SH-SY5Y (cell line): ENCODE results near the gene WWOX.

ENCODE experiments used
- GATA2 ChIP-seq: IDR thresholded peaks from 2 replicates; pipeline ENCODE4 v1.6.1; 2011; ENCODE audit warnings: mild to moderate bottlenecking, low read depth, low read length
- GATA3 ChIP-seq: IDR thresholded peaks from 2 replicates; pipeline ENCODE4 v1.6.1; 2011; ENCODE audit warnings: low read depth, mild to moderate bottlenecking, low read length, moderate library complexity

WWOX gene

DNA sequence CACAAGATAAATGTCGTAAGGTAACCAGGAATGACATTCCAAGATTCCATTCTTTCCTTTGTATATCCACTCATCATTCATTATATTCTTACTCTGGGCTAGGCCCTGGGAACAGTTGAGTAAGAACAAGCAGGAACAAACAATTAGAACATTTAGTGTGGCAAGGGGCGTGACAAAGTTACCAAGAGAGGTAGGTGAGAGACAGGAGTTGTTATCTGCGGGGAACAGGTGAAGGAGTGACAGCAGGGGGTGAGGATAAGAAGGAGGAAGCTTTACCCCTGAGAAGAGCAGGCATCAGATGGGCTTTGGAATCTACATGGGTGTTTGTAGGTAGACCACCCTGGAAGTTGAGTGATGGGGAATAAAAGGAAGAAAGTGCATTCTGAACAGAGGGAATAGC lies 568.9 kb downstream of the WWOX start:
- TF ChIP-seq GATA2 (no peak), GATA3 (no peak)

DNA sequence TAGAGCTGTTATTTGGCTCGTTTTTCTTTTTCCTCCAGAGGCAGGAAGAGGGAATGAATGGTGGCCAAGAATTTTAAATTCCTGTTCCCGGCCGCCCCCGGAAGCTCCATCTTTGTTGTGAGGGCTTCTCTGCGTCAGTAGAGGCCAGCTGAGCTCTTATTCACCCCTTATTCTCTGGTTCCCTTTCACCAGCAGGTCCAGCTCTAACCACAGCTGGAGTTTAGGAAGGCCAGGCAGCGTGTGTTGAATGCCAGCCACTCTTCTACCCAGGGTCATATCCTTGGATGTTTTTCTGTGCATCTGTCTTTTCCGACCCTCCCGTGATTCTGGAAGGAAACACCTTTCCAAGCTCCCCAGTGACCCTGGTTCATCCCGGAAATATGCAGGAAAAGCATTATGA lies 570.5 kb downstream of the WWOX start:
- TF ChIP-seq GATA3 (no peak), GATA2 (no peak)

DNA sequence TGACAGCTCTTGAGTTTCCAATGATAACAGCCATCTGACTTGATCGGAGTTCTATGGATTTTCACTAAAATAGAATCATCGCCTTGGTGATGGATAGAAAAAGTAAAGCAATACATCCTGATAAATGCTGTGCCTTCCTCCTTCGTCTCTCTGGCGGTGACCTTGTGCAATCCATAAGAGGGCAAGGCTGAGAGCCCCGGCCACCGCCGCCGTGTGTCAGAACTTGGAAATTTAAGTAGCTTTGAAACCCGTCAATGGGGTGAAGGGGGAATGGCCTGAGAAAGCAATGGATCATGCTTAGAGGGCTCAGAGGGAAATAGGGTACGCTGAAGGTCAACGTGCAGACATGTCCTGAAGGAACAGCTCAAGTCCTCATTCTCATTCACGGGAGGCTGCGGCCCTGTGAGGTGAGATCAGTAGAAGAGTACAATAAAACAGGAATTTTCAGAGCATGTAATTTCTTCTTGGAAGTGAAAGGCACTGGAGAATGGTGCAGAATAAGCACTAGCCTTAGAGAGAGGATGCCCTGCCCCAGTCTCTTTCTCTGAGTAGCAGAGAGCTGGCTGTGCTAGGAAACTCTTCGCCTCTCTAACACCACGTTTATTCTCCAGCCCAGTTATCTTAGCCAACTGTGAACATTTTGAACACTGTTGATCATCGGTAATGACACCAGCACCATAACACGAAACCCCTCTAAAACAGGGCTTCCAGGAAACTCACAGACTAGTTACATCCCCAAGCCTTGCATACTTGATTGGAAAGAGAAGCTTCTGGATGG lies 573.5 kb downstream of the WWOX start:
- TF ChIP-seq GATA2: no peak
- TF ChIP-seq GATA3: no peak

DNA sequence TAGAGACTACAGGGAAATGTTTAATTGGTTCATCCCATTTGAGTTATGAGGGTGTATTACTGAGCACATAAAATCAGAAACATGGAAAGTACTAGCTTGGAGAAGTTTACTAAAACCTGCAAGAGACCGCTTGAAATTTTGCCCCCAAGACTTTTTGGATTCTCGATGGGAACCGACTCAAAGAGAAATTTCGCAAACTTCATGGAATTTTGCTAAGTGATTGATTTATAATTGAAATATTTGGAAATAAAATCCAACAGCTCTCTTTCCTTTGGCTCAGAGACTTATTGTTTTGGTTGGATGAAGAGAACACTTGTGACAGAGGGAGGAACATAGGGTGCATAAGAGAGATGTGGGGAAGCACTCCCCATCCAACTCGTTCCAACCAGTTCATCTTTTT lies 574.4 kb downstream of the WWOX start:
- TF ChIP-seq GATA2: no peak
- TF ChIP-seq GATA3: no peak

DNA sequence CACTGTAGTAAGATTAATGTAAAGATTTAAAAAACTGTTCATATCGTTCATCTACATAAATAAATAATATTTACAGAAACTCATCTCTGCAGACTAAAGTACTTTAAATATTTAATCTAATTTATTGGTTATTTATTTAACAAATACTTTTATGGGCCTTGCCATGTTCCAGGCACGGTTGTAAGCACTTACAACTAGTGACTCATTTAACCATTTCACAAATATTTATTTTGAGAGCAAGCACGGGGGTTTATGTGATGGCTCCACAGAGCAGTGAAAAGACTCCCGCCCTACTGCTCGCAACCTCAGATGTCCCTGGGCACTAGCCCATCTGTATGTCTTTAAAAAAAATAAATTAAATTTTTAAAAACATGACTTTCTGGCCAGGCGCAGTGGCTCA lies 575.9 kb downstream of the WWOX start:
- TF ChIP-seq GATA3 (no peak), GATA2 (no peak)

DNA sequence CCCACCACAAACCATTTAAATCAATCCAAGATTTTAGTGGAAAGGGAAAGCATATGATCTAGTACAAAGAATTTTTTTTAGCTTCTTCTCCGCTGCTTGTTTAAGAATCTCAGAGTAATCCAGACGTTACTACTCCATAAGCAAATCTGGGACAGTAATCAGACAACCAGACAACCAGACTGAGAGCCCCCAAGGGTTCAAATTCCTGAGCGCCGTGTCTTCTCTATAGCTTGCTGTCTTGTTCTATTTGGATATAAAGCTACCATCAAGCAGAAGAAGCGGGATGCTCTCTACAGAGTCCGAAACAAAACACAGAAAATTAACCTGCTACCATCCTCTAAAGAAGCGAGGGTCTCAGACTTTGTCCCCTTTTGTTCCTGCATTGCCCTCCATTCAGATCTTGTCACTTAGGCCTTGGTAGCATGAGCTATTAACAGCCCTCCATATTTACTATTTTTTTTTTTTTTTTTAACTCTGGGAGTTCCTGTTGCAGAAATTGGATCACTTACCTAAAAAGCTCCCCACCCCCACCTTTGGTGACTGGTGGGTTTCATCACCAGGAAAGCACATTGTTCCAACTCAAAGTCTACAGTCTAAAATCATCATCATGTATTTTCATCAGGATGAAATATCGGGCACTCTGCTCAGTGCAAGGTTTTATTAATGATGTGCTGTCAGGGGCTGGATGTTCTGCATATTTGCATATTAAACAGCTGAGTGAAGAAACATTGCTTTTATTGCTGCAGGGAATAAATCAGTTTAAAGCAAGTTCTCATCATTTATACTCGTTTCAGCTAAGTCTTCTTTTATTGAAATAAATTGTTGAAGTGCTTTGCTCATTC lies 576.7 kb downstream of the WWOX start:
- TF ChIP-seq GATA2 (no peak), GATA3 (no peak)

DNA sequence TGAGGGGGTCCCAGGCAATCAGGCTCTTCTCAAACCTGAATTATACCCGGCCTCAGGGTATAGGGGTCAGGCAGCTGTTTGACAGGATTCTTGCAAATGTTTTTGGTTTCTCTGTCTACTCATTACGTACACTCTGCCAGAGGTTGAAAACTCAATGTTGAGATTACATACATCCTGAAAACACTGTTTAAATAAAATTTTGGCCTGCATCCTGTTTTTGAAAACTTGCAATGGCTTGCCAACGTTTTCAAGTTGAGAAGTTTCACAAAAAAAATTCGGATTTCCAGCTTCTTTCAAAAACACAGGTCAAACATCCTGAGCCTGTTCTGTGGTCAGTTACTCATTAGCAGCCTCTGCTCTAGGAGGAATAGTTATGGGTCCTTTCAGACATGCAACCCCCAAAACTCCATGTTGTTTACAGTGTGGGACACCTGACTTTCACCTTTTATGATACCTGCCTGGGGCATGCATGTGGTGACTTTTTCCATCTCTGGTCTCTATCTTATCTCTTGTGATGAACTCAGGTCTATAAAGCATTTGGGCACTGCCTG lies 577.8 kb downstream of the WWOX start:
- TF ChIP-seq GATA3 (no peak), GATA2 (no peak)

DNA sequence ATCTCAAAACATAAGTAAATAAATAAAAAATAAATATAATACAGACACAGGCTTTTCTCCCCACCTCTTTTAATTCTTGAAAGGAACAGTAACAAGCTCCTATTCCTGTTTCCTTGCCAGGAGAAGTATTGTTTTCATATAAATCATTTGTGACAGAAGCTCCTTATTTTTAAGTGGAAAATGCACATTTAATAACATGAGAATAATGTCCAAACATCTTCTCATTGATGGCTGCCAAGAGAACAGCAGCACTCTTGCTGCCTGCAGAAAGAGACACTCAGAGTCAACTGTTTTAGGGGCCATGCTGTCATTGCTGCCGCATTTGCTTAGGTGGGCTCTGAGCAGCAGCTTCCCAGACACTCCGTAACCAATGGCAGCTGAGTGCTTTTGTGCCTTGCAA lies 580.1 kb downstream of the WWOX start:
- TF ChIP-seq GATA2 (no peak), GATA3 (no peak)

DNA sequence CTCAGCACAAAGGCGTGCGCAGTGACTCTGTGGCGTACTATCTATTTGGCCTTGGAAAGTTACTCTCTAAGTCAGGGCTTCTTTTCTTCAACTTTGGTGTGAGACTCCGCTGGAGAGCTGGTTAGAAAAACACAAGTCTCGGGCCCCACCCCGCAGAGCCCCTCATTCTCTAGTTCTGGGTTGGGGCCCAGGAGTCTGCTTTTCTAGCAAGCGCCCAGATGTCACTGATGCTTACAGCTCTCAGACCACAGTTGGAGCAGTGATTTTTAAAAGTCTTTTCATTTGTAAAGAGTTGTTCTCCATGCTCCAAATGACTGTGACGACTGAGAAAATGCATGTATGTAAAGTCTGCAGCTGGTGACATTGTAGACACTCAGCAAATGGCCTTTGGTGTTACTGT lies 582.3 kb downstream of the WWOX start:
- TF ChIP-seq GATA3: no peak
- no peak for TF ChIP-seq GATA2

DNA sequence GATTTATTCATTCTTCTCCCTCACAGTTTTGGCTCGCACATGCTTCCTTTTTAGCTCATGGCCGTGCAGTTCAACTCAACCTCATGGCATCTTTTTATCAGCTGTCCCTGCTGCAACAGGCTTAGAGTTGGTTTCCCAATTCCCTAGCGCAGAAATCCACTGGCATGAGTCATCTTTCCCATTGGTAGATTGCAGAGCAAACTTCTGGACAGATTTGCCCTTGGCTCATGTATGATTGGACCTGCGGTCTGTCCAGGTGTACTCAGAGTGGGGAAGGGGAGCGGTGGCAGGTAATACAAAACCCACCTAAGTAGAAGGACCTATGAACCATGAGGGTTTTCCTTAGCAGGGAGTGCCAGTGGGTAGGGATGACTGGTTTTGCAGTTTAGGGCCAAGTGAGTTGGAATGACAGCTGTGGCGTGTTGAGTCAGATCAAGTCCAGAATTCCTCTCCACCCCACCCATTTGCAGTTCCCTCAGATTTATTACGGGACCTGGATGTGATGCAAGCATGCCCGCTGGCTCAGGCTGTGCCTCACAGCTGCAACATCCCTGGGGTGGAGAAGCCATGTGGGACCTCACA lies 584.7 kb downstream of the WWOX start:
- no peak for TF ChIP-seq GATA2
- TF ChIP-seq GATA3: no peak

DNA sequence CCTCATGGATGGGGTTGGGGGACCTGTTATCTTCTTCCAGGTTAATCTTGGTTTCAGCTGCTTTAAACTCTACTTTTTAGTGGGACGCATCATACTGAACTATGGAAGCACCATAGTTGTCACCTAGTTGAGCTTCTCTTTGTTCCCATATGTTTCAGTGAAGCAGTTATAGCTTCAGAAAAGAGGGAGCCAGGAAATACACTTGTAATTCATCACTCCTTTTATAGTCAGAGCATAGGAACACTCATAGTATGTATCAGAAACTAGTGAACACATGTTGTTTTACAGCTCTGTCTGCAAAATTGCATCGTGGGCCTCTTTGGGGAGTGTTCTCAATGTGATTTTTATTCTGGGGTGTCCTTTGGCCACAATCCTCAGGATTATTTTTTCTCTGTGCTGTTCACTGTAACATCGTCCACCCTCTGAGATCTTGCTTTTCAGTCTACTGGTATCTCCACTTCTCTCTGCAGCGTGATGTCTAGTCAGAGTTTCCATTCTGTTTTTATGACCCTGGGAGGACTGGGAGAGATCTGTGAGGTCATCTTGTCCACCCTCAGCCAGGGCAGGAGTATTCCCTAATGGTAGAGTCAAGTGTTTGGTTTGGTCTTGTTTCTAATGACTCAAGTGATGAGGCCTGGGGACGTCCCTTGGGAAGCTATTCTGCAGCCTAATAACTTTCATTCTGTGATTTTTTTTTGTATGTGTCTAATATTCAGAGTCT lies 585.4 kb downstream of the WWOX start:
- no peak for TF ChIP-seq GATA2
- TF ChIP-seq GATA3: no peak

DNA sequence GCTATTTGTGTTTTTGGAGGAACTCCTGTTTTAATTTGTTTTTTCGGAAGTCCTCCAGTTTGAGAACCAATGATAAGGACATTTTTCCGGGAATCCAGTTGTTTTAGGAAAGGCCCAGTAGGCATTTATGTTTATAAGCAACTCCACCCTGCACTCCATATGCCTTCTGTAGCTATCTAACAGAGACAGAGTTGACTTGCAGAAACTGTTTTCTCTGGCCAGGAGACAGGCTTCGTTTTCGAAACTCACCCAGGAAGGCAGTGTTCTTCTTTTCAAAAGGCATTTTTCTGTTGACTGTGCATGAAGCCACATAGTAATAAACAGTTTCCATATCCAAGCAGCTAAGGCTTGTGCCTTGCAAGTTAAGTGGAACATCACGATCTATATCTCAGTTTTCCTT lies 587.1 kb downstream of the WWOX start:
- TF ChIP-seq GATA2 (no peak), GATA3 (no peak)

DNA sequence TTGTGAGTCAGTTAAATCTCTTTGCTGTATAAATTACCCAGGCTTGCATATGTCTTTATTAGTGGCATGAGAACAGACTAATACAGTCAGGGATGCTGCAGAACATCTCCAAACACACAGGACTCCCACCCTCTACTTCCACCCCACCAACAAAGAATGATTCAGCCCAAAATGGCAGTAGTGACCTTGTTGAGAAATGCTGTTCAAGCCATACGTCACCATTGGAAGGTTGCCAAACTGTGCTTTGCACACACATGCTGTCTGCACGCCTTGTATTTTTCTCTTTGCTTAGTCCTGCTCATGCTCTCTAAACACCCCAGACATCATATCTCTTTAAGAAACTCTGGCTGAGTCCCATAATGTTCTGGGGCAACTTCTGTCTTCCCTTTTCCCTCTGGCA lies 589.6 kb downstream of the WWOX start:
- TF ChIP-seq GATA2 (no peak), GATA3 (no peak)

DNA sequence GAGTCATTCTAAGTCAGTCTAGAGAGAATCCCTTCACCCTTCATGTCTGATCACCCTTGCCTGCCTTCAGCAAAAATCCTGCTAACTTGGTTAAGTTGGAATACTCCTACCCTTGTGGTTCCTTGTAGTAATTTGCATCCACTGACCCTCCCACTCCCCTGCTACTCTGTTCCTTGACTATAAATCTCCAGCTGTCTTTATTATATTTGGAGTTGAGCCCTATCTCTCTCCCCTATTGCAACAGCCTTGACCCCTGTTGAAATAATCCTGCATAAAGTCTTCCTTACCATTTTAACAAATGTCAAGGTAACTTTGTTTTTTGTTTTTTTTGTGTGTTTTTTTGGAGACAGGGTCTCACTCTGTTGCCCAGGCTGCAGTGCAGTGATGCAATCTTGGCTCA lies 590.1 kb downstream of the WWOX start:
- TF ChIP-seq GATA3: no peak
- TF ChIP-seq GATA2: no peak
